NCI-H69 (cell line): Measurements from ENCODE around the gene LIPG.
"Not testable (repeated sequence)": the region's sequence is repeated elsewhere in the genome, so short reads cannot be mapped to it uniquely, and the experiment has no call there.

Experiments
- DNase-seq: peaks from one replicate; lab custom pipeline; 2025; lab: John Stamatoyannopoulos, UW

Gene LIPG

DNA sequence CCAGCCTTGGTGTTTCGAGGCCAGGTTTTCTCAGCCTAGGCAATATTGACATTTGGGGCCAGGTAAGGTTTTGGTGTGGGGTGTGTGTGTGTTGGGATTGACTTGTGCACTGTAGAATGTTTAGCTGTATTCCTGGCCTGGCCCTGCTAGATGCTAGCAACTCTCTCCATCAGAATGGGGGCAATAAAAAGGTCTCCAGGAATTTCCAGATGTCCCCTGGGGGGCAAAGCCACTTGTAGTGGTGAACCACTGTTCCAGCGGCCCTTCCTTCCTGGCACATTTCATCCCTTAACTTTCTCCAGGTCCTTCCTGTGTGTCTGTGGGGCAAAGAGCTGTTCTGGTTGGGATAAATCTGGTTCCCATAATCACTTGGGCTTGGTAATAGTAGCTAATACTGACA is 12.0 kb downstream of the LIPG start:
- DNase-seq: no peak

DNA sequence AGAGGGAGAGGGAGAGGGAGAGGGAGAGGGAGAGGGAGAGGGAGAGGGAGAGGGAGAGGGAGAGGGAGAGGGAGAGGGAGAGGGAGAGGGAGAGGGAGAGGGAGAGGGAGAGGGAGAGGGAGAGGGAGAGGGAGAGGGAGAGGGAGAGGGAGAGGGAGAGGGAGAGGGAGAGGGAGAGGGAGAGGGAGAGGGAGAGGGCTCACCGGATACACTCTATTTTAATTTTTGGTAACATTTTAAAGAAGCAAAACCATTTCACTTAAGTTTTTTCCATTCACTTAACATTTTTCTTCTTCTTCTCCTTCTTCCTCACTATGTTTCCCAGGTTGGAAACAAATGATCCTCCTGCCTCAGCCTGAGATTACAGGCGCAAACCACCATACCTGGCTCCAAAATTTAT is 17.2 kb downstream of the LIPG start:
- DNase-seq: not testable (repeated sequence)

- not testable (repeated sequence) for DNase-seq
Measured at GRCh38 chr18:49579583-49579982, 17.7 kb downstream of the LIPG start.

DNA sequence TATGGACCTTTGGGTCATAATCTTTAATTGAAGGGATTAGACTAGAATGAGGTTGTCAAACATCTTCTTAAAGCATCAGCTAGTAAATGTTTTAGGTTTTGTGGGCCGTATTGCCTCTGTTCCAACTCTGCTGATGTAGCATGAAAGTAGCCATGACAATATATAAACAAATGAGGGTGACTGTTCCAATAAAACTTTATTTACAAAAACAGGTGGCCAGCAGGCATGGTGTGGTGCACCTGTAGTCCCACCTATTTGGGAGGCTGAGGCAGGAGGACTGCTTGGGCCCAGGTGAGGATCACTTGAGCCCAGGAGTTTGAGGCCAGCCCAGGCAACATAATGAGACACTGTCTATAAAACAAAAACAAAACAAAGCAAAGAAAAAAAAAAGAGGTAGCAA is 18.4 kb downstream of the LIPG start:
- no peak for DNase-seq

DNA sequence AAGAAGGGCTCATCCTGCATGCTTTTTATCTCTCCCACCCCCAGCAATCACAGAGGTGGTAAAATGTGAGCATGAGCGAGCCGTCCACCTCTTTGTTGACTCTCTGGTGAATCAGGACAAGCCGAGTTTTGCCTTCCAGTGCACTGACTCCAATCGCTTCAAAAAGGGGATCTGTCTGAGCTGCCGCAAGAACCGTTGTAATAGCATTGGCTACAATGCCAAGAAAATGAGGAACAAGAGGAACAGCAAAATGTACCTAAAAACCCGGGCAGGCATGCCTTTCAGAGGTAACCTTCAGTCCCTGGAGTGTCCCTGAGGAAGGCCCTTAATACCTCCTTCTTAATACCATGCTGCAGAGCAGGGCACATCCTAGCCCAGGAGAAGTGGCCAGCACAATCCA is 19.5 kb downstream of the LIPG start:
- no peak for DNase-seq

DNA sequence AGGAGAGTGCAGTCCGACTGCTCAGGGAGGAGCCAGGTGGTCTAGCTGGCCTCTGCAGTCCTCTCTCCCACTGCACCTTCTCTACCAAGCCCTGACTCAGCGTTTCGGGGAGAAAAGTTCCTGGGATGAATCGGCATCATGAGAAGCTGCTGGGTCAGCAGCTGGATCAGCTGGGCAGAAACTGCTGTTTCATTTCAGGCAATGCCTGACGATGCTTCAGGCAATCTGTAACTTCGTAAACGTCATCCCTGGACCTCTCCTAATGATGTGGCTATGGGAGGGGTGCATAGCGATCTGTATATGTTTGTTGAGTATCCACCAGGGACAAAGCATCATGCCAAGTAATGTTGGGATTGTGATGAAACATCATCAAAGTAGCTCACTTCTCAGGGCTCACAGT is 20.7 kb downstream of the LIPG start:
- DNase-seq: no peak

DNA sequence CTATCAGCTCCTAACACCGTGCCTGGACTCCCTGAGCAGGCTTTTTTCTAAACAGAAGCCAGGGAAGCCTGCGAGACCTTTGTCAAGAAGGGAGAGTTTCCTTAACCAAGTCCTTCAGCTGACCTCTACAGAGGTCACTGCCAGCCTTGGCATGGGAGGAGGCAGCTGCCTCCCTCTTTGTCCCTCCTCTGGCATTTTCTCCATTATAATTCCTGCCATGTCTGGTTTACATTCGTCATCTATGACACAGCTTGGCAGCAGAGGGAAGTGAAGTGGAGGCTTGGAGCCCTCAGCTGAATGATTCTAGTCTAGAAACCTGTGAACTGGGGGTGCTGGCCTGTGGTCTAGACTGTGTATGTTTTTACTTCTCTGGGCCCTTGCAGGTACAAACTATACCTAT is 22.5 kb downstream of the LIPG start:
- no peak for DNase-seq

DNA sequence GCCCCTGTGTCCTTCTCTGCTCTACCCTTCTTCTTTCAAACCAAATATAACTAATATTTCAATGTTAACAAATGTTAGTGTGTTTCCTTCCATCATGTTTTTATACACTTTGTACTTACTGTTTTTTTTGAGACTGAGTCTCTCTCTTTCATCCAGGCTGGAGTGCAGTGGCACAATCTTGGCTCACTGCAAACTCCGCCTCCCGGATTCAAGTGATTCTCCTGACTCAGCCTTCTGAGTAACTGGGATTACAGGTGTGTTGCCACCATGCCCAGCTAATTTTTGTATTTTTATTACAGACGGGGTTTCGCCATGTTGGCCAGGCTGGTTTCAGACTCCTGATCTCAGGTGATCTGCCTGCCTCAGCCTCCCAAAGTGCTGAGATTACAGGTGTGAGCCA is 23.1 kb downstream of the LIPG start:
- DNase-seq: not testable (repeated sequence)

DNA sequence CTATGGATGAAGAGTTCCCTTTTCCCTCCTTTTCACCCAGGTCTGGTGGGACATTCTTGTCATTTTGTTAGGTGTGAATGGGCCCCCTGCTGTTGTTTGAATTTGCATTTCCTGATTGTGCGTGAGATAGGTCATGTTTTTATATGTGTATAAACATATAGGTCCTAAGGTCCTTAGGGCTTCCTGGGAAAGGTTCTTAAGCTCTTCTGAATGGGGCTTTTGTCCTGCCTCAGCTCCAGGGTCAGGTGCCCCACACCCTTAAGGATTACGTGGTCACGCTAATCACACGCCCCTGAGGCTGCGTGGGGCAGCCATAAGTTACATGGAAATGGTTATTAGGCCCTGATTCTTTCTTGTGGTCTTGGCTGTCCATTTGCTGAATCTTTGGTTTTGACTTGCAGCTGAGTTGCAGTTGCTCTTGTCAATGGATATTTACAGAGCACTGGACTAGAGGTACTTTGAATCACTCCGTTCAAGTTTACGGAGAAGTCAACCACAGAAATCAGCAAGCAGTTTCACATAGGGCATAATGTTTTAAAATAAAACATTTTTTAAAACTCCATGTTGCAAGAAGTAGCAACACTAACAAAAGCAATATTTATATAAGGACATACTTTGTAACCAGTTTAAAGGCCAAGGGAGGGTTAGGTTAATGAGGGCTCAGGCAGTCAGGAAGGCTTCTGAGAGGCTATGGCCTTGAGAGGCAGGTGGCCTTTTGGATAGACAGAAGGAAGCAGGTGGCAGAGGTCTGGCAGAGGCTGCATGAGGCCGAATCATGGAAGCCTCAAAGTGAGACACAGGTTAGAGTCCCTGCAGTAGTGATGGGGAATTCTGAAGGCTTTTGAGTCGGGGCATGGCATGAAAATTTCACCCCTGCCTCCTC is 24.2 kb downstream of the LIPG start:
- DNase-seq: peak; percentile 58

DNA sequence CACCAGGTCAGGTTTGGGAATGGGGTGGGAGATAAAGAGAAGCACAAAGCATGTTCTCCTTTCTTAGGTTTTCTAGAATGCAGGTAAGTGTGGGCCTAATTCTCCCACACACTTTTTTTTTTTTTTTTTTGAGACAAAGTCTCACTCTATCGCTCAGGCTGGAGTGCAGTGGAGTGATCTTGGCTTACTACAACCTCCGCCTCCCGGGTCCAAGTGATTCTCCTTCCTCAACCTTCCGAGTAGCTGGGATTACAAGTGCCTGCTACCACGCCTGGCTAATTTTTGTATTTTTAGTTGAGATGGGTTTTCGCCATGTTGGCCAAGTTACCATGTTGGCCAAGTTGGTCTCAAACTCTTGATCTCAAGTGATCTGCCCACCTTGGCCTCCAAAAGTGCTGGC is 26.3 kb downstream of the LIPG start:
- no peak for DNase-seq

- DNase-seq: peak; percentile 78
Measured at GRCh38 chr18:49588971-49589370, 27.1 kb downstream of the LIPG start.

DNA sequence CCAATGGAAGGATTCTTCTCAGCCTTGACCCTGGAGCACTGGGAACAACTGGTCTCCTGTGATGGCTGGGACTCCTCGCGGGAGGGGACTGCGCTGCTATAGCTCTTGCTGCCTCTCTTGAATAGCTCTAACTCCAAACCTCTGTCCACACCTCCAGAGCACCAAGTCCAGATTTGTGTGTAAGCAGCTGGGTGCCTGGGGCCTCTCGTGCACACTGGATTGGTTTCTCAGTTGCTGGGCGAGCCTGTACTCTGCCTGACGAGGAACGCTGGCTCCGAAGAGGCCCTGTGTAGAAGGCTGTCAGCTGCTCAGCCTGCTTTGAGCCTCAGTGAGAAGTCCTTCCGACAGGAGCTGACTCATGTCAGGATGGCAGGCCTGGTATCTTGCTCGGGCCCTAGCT is 28.8 kb downstream of the LIPG start:
- DNase-seq: no peak

- DNase-seq: peak; percentile 92
Measured at GRCh38 chr18:49591271-49591670, 29.4 kb downstream of the LIPG start.

DNA sequence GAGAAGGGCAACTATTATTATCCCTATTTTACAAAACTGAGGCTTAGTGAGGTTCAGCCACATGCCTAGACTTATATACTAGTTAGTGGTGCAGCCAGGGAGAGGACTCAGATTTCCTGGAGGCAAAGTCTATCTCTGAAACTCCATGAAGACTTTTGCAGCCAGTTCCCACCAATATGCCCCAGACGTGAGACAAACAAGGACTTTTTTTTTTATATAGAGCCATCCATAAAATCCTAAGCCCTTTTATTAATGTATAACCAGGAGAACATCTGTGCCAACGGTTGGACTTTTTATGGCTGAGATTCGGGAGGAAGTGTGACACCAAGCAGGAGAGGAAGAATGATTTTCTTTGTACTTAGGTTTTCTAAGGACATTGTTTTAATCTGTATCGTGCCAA is 29.9 kb downstream of the LIPG start:
- peak; percentile 53 for DNase-seq

GRCh38 chr18:49596687-49597086 is 34.8 kb downstream of the LIPG start:
- DNase-seq: peak; percentile 48

- DNase-seq: peak; percentile 86
Measured at GRCh38 chr18:49597157-49597931, 35.5 kb downstream of the LIPG start.

- no peak for DNase-seq
Measured at GRCh38 chr18:49601211-49601610, 39.4 kb downstream of the LIPG start.

DNA sequence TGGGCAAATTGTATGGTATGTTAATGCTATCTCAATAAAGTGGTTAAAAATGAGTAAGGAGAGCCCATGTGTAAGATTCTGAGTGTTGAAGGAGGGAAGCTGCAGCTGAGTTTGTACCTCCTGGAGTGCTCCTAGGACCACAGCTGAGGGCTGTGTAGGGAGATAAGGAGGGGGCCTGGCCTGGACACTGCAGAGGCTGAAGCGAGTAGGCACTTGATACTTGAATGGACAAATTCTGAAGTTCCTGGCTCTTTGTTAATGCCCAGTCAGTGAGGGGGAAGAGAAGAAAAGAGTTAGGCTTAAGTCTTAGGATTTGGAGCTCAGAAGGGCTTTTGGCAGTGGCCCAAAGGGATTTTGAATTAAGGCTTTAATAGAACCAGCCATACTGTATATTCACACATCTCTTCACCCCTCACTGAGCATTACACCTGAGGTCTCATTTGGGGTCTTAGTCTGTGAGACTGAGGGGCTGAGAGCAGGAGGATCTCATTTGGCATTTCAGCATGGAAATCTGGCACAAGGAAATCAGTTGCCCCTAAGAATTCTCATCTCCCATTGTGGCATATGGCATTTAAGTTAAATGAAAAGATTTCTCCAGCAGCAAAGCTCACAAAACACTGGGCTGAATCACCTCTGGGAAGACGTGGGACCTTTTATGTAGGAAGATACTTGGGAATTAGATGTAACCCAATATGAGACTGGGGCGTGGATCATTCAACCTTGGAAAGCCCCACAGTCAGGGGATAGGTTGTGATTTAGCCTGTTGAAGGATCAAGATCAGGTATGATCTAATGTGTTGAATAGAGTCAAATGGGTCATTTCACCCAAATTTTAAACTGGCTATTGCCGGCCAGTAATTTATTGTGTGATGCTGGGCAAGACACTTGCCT is 46.8 kb downstream of the LIPG start:
- peak; percentile 59 for DNase-seq

DNA sequence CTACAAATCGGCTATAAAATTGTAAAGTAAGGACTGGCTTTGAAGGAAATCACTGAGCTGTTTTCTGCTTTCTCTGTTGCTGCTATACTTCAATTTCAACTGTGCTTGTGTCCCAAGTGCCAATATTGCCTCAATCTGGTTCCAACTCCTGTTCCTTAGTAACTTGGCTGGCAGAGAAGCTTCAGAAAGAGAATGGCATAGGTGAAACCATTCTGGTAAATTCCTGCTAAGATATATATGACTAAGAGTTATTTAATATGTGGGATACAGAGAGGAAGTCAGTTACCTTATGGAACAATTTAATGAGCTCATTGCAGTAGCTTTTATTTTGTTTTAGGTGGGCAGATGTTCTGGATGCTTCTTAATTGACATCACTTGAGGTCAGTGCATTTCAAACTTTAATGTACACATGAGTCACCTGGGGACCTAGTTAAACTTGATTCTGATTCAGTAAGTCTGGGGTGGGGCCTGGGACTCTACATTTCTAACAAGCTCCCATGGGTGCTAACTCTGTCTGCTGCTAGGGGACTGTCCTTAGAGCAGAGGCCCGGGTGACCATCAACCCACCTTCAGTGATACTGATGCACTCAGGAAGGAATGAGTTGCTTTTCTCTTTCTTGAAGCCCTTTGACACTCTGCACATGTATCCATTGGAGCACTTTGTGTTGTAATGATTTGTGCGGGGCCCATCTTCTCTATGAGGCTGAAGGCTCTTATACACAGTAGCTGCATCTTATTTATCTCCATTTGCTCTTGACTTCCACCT is 47.6 kb downstream of the LIPG start:
- peak; percentile 60 for DNase-seq

GRCh38 chr18:49610022-49610445 is 48.2 kb downstream of the LIPG start:
- peak; percentile 79 for DNase-seq

DNA sequence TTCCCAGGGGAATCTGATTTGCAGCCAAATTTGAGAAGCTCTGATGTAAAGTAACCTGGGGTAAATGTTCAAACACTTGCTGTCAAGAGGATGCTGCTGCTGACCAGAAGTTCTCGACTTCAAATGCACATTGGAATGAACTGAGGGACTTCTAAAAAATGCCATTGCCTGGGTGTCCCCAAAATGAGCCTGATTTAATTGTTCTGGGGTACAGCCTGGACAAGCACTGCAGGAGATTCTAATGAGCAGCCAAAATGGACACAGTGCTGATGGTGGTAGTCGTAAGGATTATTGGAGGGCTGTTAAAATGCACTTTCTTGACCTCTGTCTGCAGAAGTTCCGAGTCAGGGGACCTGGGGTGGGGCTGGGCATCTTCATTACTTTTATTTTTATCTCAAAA is 49.5 kb downstream of the LIPG start:
- no peak for DNase-seq
